WTC11 (cell line): ENCODE results near the gene CABP2. TPM values are rescaled to one million over a fixed set of nuclear protein-coding genes. Genes with fewer than 3 reads are reported as not detected.

Experiments used
- ATAC-seq: fragments of 200-7000 bp; cut with Tn5 transposase; 2 replicates; pipeline ENCODE4 v1.10.0; 2021; ENCODE audit warnings: mild to moderate bottlenecking, moderate library complexity
- CTCF ChIA-PET: fragments of 300-600 bp; sonication (Branson Sonifier 250); formaldehyde crosslinking; loops from one replicate; lab custom pipeline; 2021; ENCODE audit warnings: antibody characterized with exemption; lab: Charles Lee
- POLR2A ChIA-PET: fragments of 350-600 bp; sonication (Branson Sonifier 250); formaldehyde crosslinking; loops from one replicate; lab custom pipeline; 2021; ENCODE audit warnings: antibody characterized with exemption; lab: Charles Lee
- DNase-seq: peaks from one replicate; pipeline ENCODE4 v3.0.0; 2021; ENCODE audit warnings: low spot score
- H3K27ac Mint-ChIP-seq: 2 replicates; pipeline ENCODE4 v1.8.0; 2021; ENCODE audit warnings: mixed read lengths
- H3K27me3 Mint-ChIP-seq: 2 replicates; pipeline ENCODE4 v1.8.0; 2021; ENCODE audit warnings: low read depth, mild to moderate bottlenecking, moderate library complexity, mixed read lengths
- H3K36me3 Mint-ChIP-seq: 2 replicates; pipeline ENCODE4 v1.8.0; 2021; ENCODE audit warnings: mixed read lengths
- H3K4me1 Mint-ChIP-seq: 2 replicates; pipeline ENCODE4 v1.8.0; 2022; ENCODE audit warnings: mixed read lengths
- H3K4me3 Mint-ChIP-seq: 2 replicates; pipeline ENCODE4 v1.8.0; 2021; ENCODE audit warnings: mild to moderate bottlenecking, moderate library complexity, mixed read lengths
- H3K9me3 Mint-ChIP-seq: 2 replicates; pipeline ENCODE4 v1.8.0; 2021; ENCODE audit warnings: mixed read lengths
- AFF4 ChIP-seq: sonication (generic); formaldehyde crosslinking; IDR thresholded peaks from 2 replicates; pipeline ENCODE4 v1.8.1; 2023; ENCODE audit warnings: mild to moderate bottlenecking, missing genetic modification reagents, borderline replicate concordance
- ARID4B ChIP-seq: sonication (generic); formaldehyde crosslinking; IDR thresholded peaks from 2 replicates; pipeline ENCODE4 v1.8.0; 2023; ENCODE audit warnings: missing genetic modification reagents, mild to moderate bottlenecking, borderline replicate concordance
- ATF2 ChIP-seq: sonication (generic); formaldehyde crosslinking; IDR thresholded peaks from 2 replicates; pipeline ENCODE4 v1.8.1; 2022; ENCODE audit warnings: low read depth, missing genetic modification reagents, borderline replicate concordance
- CBFB ChIP-seq: sonication (generic); formaldehyde crosslinking; IDR thresholded peaks from 2 replicates; pipeline ENCODE4 v1.8.1; 2022; ENCODE audit warnings: mild to moderate bottlenecking, low read depth, missing genetic modification reagents
- E2F5 ChIP-seq: sonication (generic); formaldehyde crosslinking; IDR thresholded peaks from 2 replicates; pipeline ENCODE4 v1.8.1; 2022; ENCODE audit warnings: mild to moderate bottlenecking, moderate library complexity, missing genetic modification reagents
- FOXK1 ChIP-seq: sonication (generic); formaldehyde crosslinking; IDR thresholded peaks from 2 replicates; pipeline ENCODE4 v1.8.0; 2022; ENCODE audit warnings: mild to moderate bottlenecking, moderate library complexity, missing genetic modification reagents
- GABPB1 ChIP-seq: sonication (generic); formaldehyde crosslinking; IDR thresholded peaks from 2 replicates; pipeline ENCODE4 v1.8.1; 2023; ENCODE audit warnings: mild to moderate bottlenecking, missing genetic modification reagents
- IRF2 ChIP-seq: sonication (generic); formaldehyde crosslinking; IDR thresholded peaks from 2 replicates; pipeline ENCODE4 v1.8.0; 2022; ENCODE audit warnings: low read depth, missing genetic modification reagents, borderline replicate concordance
- MAX ChIP-seq: sonication (generic); formaldehyde crosslinking; IDR thresholded peaks from 2 replicates; pipeline ENCODE4 v1.8.0; 2022; ENCODE audit warnings: mild to moderate bottlenecking, missing genetic modification reagents
- NFYB ChIP-seq: sonication (generic); formaldehyde crosslinking; conservative IDR thresholded peaks from 2 replicates; pipeline ENCODE4 v1.8.0; 2022; ENCODE audit warnings: low read depth, missing genetic modification reagents
- NR1H2 ChIP-seq: sonication (generic); formaldehyde crosslinking; IDR thresholded peaks from 2 replicates; pipeline ENCODE4 v1.9.0; 2021; ENCODE audit warnings: mild to moderate bottlenecking, moderate library complexity, missing genetic modification reagents
- NR2C2 ChIP-seq: sonication (generic); formaldehyde crosslinking; IDR thresholded peaks from 2 replicates; pipeline ENCODE4 v1.8.0; 2022; ENCODE audit warnings: mild to moderate bottlenecking, missing genetic modification reagents
- ZNF121 ChIP-seq: sonication (generic); formaldehyde crosslinking; IDR thresholded peaks from 2 replicates; pipeline ENCODE4 v1.8.0; 2023; ENCODE audit warnings: missing genetic modification reagents
- ZNF138 ChIP-seq: sonication (generic); formaldehyde crosslinking; conservative IDR thresholded peaks from 2 replicates; pipeline ENCODE4 v1.8.1; 2022; ENCODE audit warnings: mild to moderate bottlenecking, moderate library complexity, missing genetic modification reagents
- ZNF219 ChIP-seq: sonication (generic); formaldehyde crosslinking; IDR thresholded peaks from 2 replicates; pipeline ENCODE4 v1.8.0; 2023; ENCODE audit warnings: missing genetic modification reagents, mild to moderate bottlenecking, borderline replicate concordance
- ZNF423 ChIP-seq: fragments of 250-450 bp; sonication (Bioruptor Pico); IDR thresholded peaks from 2 replicates; pipeline ENCODE4 v2.1.2; 2022; ENCODE audit warnings: mild to moderate bottlenecking, moderate library complexity
- ZNF532 ChIP-seq: fragments of 250-450 bp; sonication (Bioruptor Pico); IDR thresholded peaks from 2 replicates; pipeline ENCODE4 v1.9.0; 2021; ENCODE audit warnings: mild to moderate bottlenecking, borderline replicate concordance
- total RNA-seq: library from RNA; stranded (reverse); gene quantifications from 3 replicates; pipeline ENCODE4 v1.2.3, GENCODE V29; 2021

CABP2 gene
- total RNA-seq, 1 experiment from 2014 or later = not detected

GRCh38 chr11:67528376-67528775 is 5.1 kb upstream of the CABP2 start (continued):
- TF ChIP-seq ZNF138 (no peak), CBFB (CRISPR knock-in tag) (no peak)

- no peaks in the 10 kb centered on the region for H3K4me1 Mint-ChIP-seq
- CTCF ChIA-PET = no interaction called here
- no peak for TF ChIP-seq NR1H2
- TF ChIP-seq FOXK1 (CRISPR knock-in tag) = no peak
- TF ChIP-seq ARID4B (CRISPR knock-in tag) = no peak
- no peak for TF ChIP-seq GABPB1
- TF ChIP-seq IRF2 (CRISPR knock-in tag) = no peak
- TF ChIP-seq ATF2 (CRISPR knock-in tag) = no peak
- no peak for TF ChIP-seq MAX (CRISPR knock-in tag)
- TF ChIP-seq E2F5 (CRISPR knock-in tag) = no peak
- TF ChIP-seq, all 79 proteins: peak for 0
- ATAC-seq (no peak), DNase-seq (no peak)
- Mint-ChIP-seq H3K4me3 (no peak overlapping the region), H3K9me3 (peaks cover 23% of the 10 kb centered on the region), H3K27ac (no peak overlapping the region), H3K36me3 (no peaks in the 10 kb centered on the region), H3K27me3 (peaks cover 5% of the 10 kb centered on the region; the same call in 1 of the 2 replicates)
- POLR2A ChIA-PET = no interaction called here
These were observed 2.2 kb upstream of the CABP2 start for GRCh38 chr11:67525275-67525976.

GRCh38 chr11:67524480-67524808 is 1.2 kb upstream of the CABP2 start:
- TF ChIP-seq NFYB (CRISPR knock-in tag) (no peak), ZNF219 (CRISPR knock-in tag) (no peak), ZNF532 (no peak), ZNF121 (CRISPR knock-in tag) (no peak), ZNF423 (no peak), CBFB (CRISPR knock-in tag) (no peak), NR2C2 (CRISPR knock-in tag) (no peak), ZNF138 (no peak), IRF2 (CRISPR knock-in tag) (no peak), AFF4 (CRISPR knock-in tag) (no peak)
- TF ChIP-seq, all 79 proteins: peak for 0
- Mint-ChIP-seq H3K27ac (no peak overlapping the region), H3K4me3 (no peak overlapping the region), H3K4me1 (no peaks in the 10 kb centered on the region), H3K27me3 (peaks cover 5% of the 10 kb centered on the region; the same call in 1 of the 2 replicates), H3K36me3 (no peaks in the 10 kb centered on the region), H3K9me3 (peaks cover 23% of the 10 kb centered on the region)
- CTCF ChIA-PET = no interaction called here
- ATAC-seq (no peak), DNase-seq (no peak)
- POLR2A ChIA-PET = no interaction called here
